ENCODE data around the gene SYNE1. TPM values are rescaled to one million over a fixed set of nuclear protein-coding genes. Genes with fewer than 3 reads are reported as not detected.

The SYNE1 gene
- total and polyA plus RNA-seq, 9 donors: 70.4 to 279 (median 154) TPM

DNA sequence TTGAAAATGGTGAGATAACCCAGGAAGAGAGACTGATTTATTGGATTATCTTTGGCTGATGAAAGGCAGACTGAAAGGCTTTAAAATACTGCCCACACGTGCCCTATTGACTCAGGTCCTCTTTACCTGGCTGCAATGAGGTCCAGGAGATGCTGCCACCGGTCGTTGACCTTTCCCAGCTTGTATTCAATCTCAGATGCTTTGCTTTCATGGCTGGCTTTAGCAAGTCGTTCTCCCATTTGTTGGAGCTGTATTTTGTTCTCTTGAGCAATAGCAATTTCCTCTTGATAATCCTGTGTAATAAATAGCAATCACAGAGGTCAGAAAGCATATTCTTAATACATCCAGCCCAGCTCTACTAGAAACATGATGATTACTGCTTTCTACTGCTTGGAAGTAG, 460.9 kb downstream of the SYNE1 start:
- Histone ChIP-seq H3K27ac (no peak overlapping the region), H3K9me3 (no peaks in the 10 kb centered on the region), H3K4me3 (no peak overlapping the region), H3K4me1 (ENCODE audit: insufficient read depth) (peaks cover 1% of the 10 kb centered on the region), H3K27me3 (no peaks in the 10 kb centered on the region), H3K36me3 (no peaks in the 10 kb centered on the region)
- intact Hi-C loops (cut with DNase I): no loop called here
- WGBS, 3 donors: 60 to 67% (median 67%) methylated on average over 4 of the region's 4 CpGs
- DNase-seq: no peak
- TF ChIP-seq POLR2A (IDR thresholded peaks at IDR 0.05) (no peak), EP300 (IDR thresholded peaks at IDR 0.05) (no peak), CTCF (IDR thresholded peaks at IDR 0.05) (no peak)

GRCh38 chr6:152173957-152174356, 463.2 kb downstream of the SYNE1 start:
- WGBS, 3 donors: 67 to 87% (median 68%) methylated on average over 2 of the region's 2 CpGs
- no peaks in the 10 kb centered on the region for H3K27me3 ChIP-seq
- DNase-seq: no peak
- H3K36me3 ChIP-seq: no peaks in the 10 kb centered on the region
- no peak for TF ChIP-seq CTCF (IDR thresholded peaks at IDR 0.05)
- no peak for TF ChIP-seq EP300 (IDR thresholded peaks at IDR 0.05)
- no peak for TF ChIP-seq POLR2A (IDR thresholded peaks at IDR 0.05)
- H3K9me3 ChIP-seq: no peaks in the 10 kb centered on the region
- H3K4me1 ChIP-seq (ENCODE audit: insufficient read depth): peaks cover 3% of the 10 kb centered on the region
- H3K4me3 ChIP-seq: no peak overlapping the region
- intact Hi-C loops (cut with DNase I): no loop called here
- H3K27ac ChIP-seq: no peak overlapping the region

- Histone ChIP-seq H3K4me1 (ENCODE audit: insufficient read depth) (peaks cover 5% of the 10 kb centered on the region), H3K27me3 (no peaks in the 10 kb centered on the region), H3K27ac (no peak overlapping the region), H3K36me3 (no peaks in the 10 kb centered on the region), H3K9me3 (no peaks in the 10 kb centered on the region), H3K4me3 (no peak overlapping the region)
- DNase-seq: no peak
- TF ChIP-seq EP300 (IDR thresholded peaks at IDR 0.05): no peak
- TF ChIP-seq POLR2A (IDR thresholded peaks at IDR 0.05): no peak
- no peak for TF ChIP-seq CTCF (IDR thresholded peaks at IDR 0.05)
- intact Hi-C loops (cut with DNase I): no loop called here
- WGBS, 3 donors: 89 to 91% (median 90%) methylated on average over 4 of the region's 4 CpGs
Observed at GRCh38 chr6:152173321-152173720, 463.8 kb downstream of the SYNE1 start.

GRCh38 chr6:152170702-152171667, 466.2 kb downstream of the SYNE1 start:
- H3K27ac ChIP-seq: no peak overlapping the region
- no peaks in the 10 kb centered on the region for H3K27me3 ChIP-seq
- 74 to 75% (median 74%) methylated on average over 13 of the region's 13 CpGs for WGBS, 3 donors
- H3K9me3 ChIP-seq: no peaks in the 10 kb centered on the region
- intact Hi-C loops (cut with DNase I): no loop called here
- H3K4me3 ChIP-seq: no peak overlapping the region
- no peaks in the 10 kb centered on the region for H3K36me3 ChIP-seq
- no peak for TF ChIP-seq CTCF (IDR thresholded peaks at IDR 0.05)
- no peak for TF ChIP-seq EP300 (IDR thresholded peaks at IDR 0.05)
- TF ChIP-seq POLR2A (IDR thresholded peaks at IDR 0.05): no peak
- no peak for DNase-seq
- H3K4me1 ChIP-seq (ENCODE audit: insufficient read depth): peaks cover 11% of the 10 kb centered on the region

Measured in ovary (tissue), 9 donors.